Hepatic stellate cell (primary cell): ENCODE data around the gene TSHZ2.
"Not testable (repeated sequence)": the region's sequence is repeated elsewhere in the genome, so short reads cannot be mapped to it uniquely, and the experiment has no call there.

ENCODE experiments used
- DNase-seq: peaks from one replicate; pipeline ENCODE4 v3.0.0; 2011; ENCODE audit warnings: low spot score

Gene TSHZ2

GRCh38 chr20:53345536-53346334, 373.6 kb downstream of the TSHZ2 start:
- DNase-seq: no peak

GRCh38 chr20:53346335-53346648, 374.1 kb downstream of the TSHZ2 start:
- DNase-seq: no peak

DNA sequence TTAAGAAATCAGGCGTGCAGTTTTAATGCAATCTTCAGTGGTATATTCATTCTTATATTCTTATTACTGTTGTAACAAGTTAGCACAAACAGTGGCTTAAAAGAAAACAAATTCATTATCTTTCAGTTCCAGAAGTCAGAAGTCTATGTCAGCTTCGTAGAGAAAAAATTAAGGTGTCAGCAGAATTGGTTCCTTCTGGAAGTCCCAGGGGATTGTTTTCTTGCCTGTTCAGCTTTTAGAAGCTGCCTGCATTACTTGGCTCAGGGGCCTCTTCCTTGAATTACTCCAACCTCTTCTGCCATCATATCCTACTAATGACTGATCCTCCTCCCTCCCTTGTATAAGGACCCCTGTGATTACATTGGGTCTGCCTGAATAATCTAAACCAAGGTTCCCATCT, 377.6 kb downstream of the TSHZ2 start:
- no peak for DNase-seq

DNA sequence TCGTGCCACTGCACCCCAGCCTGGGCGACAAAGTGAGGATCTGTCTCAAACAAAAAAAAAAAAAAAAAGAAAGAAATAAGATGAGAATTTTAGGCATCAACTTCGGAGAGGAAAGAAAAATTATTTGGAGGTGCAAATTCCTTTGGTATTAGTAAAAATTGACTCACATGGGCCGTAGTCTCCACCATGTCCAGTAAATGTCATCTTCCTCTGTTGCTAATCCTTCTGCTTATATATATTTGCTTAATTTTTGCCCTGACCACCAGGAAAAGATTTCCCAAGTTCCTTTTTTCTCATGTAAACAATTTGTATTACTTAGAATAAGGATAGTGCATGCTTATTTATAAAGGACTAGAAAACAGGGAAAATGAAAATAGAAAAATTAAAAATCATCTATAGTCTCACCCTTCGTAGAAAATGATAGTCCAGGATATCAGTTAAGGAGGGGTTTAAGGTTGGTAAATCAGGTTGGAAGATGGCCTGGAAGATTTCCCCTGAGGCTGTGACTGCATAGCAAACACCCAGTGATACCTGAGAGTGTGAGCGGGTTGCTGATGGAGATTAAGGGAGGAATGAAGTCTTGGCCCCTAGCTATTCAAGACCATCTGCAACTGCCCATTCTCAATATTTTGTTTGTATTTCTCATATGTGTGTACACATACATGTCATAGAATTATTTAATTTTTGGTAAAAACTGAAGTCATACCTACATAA, 380.7 kb downstream of the TSHZ2 start:
- no peak for DNase-seq

DNA sequence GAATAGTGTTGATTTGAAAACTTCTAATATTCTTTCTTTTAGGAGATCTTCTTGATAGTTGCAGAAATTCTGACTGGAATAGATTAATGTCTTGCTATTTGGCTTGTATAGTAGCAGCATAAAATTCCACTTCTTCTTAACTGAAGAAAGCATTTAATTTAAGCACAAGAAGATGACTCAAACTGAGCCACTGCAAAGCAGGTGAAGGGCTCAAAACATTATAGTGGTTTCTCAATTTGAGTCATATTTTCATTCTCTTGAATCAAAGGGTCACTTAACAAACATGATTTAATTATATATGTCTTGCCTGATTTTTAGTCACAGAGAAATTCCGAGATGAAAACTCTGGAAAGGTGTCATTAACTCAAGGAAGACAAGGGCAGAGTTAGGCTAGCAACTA, 382.2 kb downstream of the TSHZ2 start:
- no peak for DNase-seq

DNA sequence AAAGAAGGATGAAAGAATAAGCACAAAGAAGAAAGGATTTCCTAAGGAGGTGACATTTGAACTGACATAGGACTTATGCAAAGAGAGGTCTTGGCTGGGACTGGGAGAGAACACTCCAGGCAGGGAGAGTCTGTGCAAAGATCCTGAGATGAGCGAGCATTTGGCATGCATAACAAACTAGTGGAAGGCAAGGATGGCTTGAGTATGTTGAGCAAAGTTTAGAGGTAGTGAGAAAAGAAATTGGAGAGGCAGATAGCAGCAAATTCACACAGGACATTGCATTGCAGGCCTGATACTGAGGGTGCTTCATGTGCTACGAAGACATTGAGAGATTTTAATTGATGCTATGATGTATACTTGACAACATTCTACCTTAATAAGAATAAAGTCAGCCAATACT, 383.6 kb downstream of the TSHZ2 start:
- DNase-seq: no peak

- no peak for DNase-seq
Measured at GRCh38 chr20:53359425-53359824, 387.3 kb downstream of the TSHZ2 start.

GRCh38 chr20:53360852-53361251, 388.7 kb downstream of the TSHZ2 start:
- no peak for DNase-seq

GRCh38 chr20:53362736-53363135, 390.6 kb downstream of the TSHZ2 start:
- DNase-seq: no peak

DNA sequence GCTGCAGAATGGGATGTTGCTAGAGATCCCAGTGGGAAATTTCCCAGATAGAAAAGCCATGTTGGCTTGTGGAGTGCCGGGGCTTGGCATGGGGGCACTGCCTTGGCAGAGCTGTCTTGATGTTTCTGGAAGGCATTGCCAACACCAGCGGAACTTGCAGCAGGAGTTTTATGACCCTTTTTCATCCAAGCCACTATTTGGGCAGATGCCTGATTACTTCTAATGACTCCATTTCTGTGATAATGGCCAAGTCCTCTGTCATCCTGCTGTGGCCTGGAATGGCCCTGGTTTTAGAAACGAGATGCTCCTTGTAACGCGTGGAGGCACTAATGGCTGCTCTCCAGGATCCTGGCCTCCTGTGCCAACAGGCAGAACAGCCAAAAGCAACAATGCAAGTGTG, 392.5 kb downstream of the TSHZ2 start:
- DNase-seq: no peak

DNA sequence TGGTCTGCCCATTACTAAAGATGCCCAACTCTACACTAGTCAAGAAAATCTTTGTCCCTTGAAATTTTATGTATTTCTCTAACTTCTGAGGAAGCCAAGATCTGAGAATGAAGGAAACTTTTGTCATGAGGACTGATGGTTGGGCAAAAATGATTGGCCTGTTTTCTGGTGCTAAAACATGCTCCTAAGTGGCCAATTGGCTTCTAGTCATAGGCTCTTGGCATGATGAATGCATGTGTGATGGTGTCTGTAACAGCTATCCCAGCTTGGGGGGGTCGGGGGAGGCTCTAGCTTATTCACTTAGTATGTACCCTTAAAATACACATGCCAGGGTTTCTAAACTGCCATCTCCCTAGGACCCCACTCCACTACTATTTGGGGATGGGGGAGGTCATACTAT, 392.9 kb downstream of the TSHZ2 start:
- DNase-seq: no peak

GRCh38 chr20:53365539-53366075, 393.4 kb downstream of the TSHZ2 start:
- DNase-seq: no peak

- DNase-seq: not testable (repeated sequence)
Measured at GRCh38 chr20:53366928-53367327, 394.8 kb downstream of the TSHZ2 start.

DNA sequence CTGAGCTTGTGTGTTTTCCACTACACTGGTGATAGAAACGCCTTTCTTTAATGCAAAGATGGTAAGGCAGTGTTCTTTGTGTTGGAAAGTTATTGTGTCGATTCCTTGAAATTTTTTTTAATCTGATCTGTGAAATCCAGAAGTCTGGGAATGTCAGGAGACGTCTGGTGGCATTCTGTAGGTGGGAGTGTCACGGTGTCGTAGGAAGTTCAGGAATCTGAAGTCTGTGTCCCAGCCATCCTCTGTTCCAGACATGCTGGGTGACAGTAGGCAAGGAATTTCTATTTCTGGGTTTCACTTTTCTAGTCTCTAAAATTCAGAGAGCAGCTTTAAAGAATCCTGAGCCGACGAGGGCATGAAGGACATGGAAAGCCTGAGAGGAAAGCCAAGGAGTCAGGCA, 397.7 kb downstream of the TSHZ2 start:
- DNase-seq: no peak

DNA sequence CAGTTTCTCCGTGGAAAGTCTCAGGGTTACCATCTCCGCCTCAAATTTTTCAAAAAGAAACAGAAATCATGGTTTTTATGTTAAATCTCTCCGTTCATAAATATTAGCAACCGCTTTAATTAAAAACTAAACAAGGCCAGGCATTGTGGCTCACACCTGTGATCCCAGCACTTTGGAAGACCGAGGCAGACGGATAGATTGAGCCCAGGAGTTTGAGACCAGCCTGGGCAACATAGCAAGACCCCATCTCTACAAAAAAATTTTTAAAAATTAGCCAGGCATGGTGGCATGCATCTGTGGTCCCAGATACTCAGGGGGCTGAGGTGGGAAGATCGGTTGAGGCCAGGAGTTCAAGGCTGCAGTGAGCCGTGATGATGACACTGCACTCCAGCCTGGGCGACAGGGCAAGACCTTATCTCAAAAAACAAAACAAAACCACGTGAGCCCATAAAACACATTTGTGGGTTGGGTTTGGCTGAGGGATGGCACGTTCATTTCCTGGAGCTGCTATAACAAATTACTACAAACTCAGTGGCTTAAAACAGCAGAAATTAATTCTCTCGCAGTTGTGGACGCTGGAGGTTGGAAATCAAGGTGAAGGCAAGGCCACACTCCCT, 398.3 kb downstream of the TSHZ2 start:
- DNase-seq: no peak

DNA sequence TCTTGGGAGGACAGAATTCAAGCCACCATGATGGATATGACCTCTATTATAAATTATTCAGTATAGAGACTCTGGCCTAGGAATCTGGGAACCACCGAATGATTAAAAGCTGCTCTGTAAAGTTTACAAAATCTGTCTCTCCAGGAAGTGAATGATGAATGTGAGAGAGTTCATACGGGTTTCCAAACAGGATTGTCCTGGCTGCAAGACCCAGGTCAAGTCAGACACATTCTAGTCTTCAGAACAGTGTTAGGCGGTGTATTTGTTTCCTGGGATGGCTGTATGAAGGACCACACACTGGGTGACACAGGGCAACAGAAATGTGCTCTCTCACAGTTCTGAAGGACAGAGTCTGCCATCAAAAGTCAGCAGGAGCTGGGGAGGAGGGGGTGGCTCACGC, 399.1 kb downstream of the TSHZ2 start:
- DNase-seq: no peak

GRCh38 chr20:53376021-53376420, 403.9 kb downstream of the TSHZ2 start:
- DNase-seq: no peak

DNA sequence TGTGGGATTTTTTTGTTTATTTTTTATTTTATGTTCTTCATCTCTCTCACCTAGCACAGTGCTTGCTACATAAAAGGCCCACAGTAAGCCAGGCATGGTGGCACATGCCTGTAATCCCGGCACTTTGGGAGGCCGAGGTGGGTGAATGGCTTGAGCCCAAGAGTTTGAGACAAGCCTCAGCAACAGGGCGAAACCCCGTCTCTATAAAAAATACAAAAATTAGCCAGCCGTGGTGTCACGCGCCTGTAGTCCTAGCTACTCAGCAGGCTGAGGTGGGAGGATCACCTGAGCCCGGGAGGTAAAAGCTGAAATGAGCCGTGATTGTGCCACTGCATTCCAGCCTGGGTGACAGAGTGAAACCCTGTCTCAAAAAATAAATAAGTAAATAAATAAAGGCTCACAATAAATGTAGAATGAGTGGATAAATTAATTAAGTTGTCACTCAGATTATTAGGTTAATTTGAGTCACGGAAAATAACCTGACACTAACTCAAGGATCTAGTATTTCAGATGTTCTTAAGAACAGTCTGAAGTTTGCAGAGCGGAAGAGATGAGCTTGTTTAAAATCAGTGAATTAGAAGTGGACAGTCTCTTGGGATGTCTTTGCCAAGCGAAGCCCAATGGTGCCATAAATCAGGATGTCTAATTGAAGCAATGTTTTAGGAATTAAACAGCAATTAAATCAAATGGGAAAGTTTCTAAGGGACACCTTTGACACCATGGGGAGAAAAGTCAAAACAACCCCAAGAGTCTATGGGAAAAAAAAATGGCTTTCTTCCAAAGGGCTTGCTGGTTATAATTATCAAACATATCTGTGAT, 407.1 kb downstream of the TSHZ2 start:
- DNase-seq: no peak

DNA sequence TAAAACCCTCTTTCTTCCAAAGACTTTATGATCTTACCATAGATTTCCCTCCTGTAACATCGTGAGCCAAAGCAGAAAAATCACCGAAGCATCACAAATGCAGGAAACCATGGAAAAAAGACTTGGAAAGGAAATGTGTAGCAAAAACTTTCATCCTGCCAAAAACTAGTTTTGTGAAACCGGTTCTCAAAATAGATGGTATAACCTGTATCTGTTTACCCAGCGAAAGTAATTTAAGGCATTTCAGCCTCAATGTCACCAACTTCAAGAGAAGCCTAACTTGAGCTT, 407.6 kb downstream of the TSHZ2 start:
- DNase-seq: no peak

GRCh38 chr20:53381568-53382262, 409.6 kb downstream of the TSHZ2 start:
- DNase-seq: no peak

DNA sequence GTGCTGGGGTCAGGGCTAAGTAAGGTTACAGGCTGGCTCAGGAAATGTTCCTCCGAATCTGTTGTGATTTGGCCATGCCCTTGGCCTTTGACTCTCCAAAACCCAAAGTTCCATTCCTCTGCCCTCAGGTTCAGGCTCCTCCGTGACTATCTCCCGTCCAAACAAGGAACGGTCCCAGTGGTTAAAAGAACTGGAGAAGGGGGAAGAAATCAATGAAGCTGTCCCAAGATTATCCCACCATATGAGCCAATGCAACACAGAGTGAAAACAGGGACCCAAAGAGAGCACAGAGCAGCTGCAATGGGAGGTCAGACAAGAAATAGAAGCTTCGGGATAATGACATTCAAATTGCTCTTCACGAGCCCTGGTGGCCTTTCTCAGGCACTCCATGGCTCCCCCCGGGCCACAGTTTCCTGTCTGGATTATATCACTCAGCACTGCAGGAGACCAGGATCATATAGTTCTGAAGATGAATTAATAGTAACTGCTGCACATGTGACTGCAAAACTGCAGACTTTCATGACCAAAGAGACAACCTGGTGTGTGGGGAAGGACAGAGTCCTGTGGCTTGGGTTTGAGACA, 410.2 kb downstream of the TSHZ2 start:
- no peak for DNase-seq

GRCh38 chr20:53383916-53384315, 411.8 kb downstream of the TSHZ2 start:
- no peak for DNase-seq
